KOPT-K1 (cell line): Measurements from ENCODE around the gene STIL.
"Not testable (repeated sequence)": the region's sequence is repeated elsewhere in the genome, so short reads cannot be mapped to it uniquely, and the experiment has no call there.

Experiments
- H3K27ac ChIP-seq: fragments of 200-600 bp; sonication (generic); 2 replicates; pipeline ENCODE4 v1.5.1; 2016; ENCODE audit warnings: antibody characterized with exemption, mild to moderate bottlenecking, low read depth, low read length; ENCODE audit not compliant: poor library complexity, severe bottlenecking
- H3K36me3 ChIP-seq: fragments of 200-600 bp; sonication (generic); 2 replicates; pipeline ENCODE4 v1.5.1; 2017; ENCODE audit warnings: antibody characterized with exemption, mild to moderate bottlenecking, low read length, moderate library complexity; ENCODE audit not compliant: insufficient read depth
- H3K9me3 ChIP-seq: fragments of 200-600 bp; sonication (generic); 2 replicates; pipeline ENCODE4 v1.5.1; 2017; ENCODE audit warnings: antibody characterized with exemption, low read length, mild to moderate bottlenecking; ENCODE audit not compliant: insufficient read depth, poor library complexity, severe bottlenecking

The STIL gene

GRCh38 chr1:47331875-47332274 lies 17.9 kb upstream of the STIL start:
- H3K9me3 ChIP-seq = no peaks in the 10 kb centered on the region
- H3K27ac ChIP-seq = no peak overlapping the region
- H3K36me3 ChIP-seq = no peaks in the 10 kb centered on the region

DNA sequence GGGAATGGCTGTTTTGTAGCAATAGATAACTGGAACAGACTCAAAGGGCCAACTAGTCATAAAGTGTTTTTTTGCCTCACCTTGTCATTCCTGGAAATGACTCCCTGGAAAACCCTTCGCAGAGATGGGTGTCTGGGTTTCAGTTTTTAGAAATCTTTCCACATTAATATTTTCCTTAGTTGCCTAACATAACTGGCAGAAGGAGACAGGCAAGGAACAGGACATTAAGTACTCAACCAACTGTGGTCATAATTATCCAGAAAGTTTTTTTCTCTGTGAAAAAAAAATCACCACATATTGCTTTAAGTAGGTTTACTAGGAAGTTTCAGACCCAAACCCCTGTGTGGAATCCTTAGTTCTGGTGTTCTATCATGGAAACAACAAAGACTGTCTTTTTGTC lies 16.3 kb upstream of the STIL start:
- H3K9me3 ChIP-seq = no peaks in the 10 kb centered on the region

DNA sequence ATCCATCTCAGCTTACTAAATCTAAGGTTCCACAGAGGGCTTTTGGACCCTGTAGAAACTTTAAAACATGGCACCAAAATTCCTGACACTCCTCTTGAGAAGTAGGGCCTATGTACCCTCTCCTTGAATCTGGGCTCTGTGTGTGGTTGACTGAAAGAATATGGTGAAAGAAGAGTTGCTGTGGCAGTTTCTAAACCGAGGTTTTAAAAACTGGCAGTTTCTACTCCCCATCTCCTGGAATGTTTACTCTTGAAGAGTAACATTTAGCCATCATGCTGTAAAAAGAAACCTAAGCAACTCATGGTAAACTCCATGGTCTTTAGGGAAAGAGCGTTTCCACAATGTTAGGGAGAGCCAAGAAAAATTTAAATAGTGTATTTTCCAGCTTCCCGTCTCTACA lies 15.0 kb upstream of the STIL start:
- Histone ChIP-seq H3K27ac (no peak overlapping the region), H3K36me3 (no peaks in the 10 kb centered on the region), H3K9me3 (no peaks in the 10 kb centered on the region)

More for the DNA sequence above, 16.3 kb upstream of the STIL start:
- Histone ChIP-seq H3K36me3 (no peaks in the 10 kb centered on the region), H3K27ac (no peak overlapping the region)

- Histone ChIP-seq H3K9me3 (no peaks in the 10 kb centered on the region), H3K36me3 (no peaks in the 10 kb centered on the region), H3K27ac (no peak overlapping the region)
Measured at GRCh38 chr1:47326271-47326670, 12.3 kb upstream of the STIL start.

DNA sequence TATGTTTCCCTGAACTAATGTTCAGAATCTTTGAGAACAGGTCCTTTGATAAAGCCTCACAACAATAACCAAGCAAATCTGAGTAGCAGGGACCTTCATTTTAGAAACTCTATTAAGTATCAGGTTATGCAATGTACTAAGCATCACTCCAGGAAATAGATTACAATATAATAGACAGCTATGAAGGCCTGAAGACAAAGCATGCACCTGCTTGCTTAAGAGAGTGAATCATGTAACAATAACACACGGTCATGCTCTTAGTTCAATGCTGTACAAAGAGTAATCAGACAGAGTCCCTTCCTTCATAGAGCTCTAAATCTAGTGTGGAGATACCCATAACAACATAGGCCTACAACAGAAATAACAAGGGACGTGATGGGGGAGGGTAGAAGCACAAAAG lies 11.6 kb upstream of the STIL start:
- Histone ChIP-seq H3K27ac (no peak overlapping the region), H3K36me3 (no peaks in the 10 kb centered on the region), H3K9me3 (no peaks in the 10 kb centered on the region)

DNA sequence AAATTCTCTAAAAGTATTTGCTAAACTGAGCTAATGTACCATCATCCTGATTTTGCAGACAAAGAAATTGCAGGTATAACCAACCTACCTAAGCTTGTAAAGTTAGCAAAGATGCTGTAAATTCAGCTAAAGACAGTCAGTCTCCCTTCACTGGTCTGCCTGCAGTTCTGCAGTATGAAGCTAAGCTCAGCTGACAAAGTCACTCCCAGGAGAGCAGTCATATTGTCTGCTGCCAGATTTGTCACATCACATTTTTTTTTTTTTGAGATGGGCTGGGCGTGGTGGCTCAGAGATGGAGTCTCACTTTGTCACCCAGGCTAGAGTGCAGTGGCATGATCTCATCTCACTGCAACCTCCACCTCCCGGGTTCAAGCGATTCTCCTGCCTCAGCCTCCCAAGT lies 10.7 kb upstream of the STIL start:
- H3K27ac ChIP-seq = no peak overlapping the region
- no peaks in the 10 kb centered on the region for H3K36me3 ChIP-seq
- H3K9me3 ChIP-seq = no peaks in the 10 kb centered on the region

GRCh38 chr1:47323599-47324031 lies 9.7 kb upstream of the STIL start:
- Histone ChIP-seq H3K9me3 (no peaks in the 10 kb centered on the region), H3K36me3 (no peaks in the 10 kb centered on the region), H3K27ac (no peak overlapping the region)

DNA sequence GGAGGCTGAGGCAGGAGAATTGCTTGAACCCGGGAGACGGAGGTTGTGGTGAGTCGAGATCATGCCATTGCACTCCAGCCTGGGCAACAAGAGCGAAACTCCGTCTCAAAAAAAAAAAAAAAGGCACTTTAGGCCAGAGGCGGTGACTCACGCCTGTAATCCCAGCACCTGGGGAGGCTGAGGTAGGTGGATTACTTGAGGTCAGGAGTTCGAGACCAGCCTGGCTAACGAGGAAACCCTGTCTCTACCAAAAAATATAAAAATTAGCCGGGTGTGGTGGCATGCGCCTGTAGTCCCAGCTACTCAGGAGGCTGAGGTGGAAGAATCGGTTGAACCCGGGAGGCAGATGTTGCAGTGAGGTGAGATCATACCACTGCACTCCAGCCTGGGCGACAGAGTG lies 6.0 kb upstream of the STIL start:
- not testable (repeated sequence) for H3K36me3 ChIP-seq, H3K27ac ChIP-seq, H3K9me3 ChIP-seq

DNA sequence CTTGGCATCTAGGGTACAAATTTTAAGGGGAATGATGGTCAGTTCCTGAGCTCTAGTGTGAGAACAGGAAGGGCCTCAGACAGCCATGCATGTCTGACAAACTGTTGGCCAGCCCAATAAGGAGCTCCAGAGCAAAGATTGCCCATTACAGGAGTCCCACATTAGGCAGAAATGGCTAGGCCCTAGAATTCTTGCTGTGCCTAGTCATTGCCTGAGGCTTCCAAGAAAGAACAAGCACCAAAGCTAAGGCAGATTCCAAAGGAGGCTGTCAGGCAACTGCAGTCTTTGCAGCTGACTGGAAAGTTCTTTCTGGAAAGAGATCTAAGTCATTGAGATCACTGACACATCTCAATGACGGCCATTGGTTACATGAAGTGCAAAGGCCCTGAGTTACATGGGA lies 3.9 kb upstream of the STIL start:
- Histone ChIP-seq H3K36me3 (no peaks in the 10 kb centered on the region), H3K9me3 (no peaks in the 10 kb centered on the region), H3K27ac (no peak overlapping the region)

- H3K27ac ChIP-seq = no peak overlapping the region
- no peaks in the 10 kb centered on the region for H3K9me3 ChIP-seq
- peaks cover 82% of the 10 kb centered on the region for H3K36me3 ChIP-seq
Measured at GRCh38 chr1:47309427-47309826, 4.5 kb downstream of the STIL start.

DNA sequence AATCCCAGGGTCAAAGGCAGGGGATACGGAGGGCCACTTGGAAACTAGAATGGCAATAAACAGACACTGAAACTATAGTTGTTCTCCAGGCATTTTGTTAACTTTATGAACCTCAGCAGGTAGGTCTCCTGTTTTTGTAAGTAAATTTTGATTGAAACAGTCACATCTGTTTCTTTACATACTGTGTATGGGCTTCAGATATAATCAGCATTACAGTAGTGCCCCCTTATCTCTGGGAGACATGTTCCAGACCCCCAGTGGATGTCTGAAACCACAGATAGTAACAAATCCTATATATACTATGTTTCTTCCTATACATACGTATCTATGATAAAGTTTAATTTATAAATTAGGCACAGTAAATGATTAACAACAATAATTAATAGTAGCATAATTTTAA lies 11.5 kb downstream of the STIL start:
- H3K9me3 ChIP-seq = no peaks in the 10 kb centered on the region
- H3K27ac ChIP-seq = no peak overlapping the region
- peaks cover 100% of the 10 kb centered on the region for H3K36me3 ChIP-seq

GRCh38 chr1:47298025-47298699 lies 15.8 kb downstream of the STIL start:
- no peaks in the 10 kb centered on the region for H3K9me3 ChIP-seq
- H3K27ac ChIP-seq = no peak overlapping the region
- peaks cover 100% of the 10 kb centered on the region for H3K36me3 ChIP-seq

DNA sequence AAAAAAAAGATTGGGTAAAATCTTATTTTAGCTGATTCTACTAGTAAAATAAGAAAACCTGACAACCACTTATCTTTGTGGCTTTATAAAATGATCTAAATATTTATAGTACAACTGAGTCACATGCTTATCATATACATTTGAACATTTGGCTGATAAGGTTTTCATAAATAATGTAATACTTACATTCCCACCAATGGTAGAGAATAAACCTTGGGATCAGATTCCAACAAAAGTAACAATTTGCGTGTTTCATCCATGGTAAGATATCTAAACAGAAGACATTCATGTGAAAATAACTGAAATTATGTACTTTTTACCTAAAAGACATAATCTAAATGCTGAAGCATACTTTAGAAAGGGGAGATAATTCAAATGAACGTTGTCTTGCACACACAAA lies 18.4 kb downstream of the STIL start:
- Histone ChIP-seq H3K27ac (no peak overlapping the region), H3K36me3 (peaks cover 98% of the 10 kb centered on the region), H3K9me3 (no peaks in the 10 kb centered on the region)

GRCh38 chr1:47294863-47295262 lies 19.1 kb downstream of the STIL start:
- H3K9me3 ChIP-seq, H3K27ac ChIP-seq: not testable (repeated sequence)
- H3K36me3 ChIP-seq = peaks cover 98% of the 10 kb centered on the region

GRCh38 chr1:47288116-47288515 lies 25.8 kb downstream of the STIL start:
- H3K36me3 ChIP-seq = peaks cover 96% of the 10 kb centered on the region

GRCh38 chr1:47280142-47280541 lies 33.8 kb downstream of the STIL start:
- no peaks in the 10 kb centered on the region for H3K9me3 ChIP-seq
- peaks cover 93% of the 10 kb centered on the region for H3K36me3 ChIP-seq
- no peak overlapping the region for H3K27ac ChIP-seq

More at GRCh38 chr1:47288116-47288515, 25.8 kb downstream of the STIL start:
- H3K27ac ChIP-seq, H3K9me3 ChIP-seq: not testable (repeated sequence)
